Suppressor macrophage treated with lipopolysaccharide for 1 hour (primary cell): ENCODE data around the gene GCNA.
"Not testable (repeated sequence)": the region's sequence is repeated elsewhere in the genome, so short reads cannot be mapped to it uniquely, and the experiment has no call there.

Experiments
- DNase-seq, 3 donors: peaks; one replicate each; pipeline ENCODE4 v3.0.0-alpha.2; 2020 to 2022

The GCNA gene

GRCh38 chrX:71617742-71618141, 39.5 kb downstream of the GCNA start:
- no peak for DNase-seq

DNA sequence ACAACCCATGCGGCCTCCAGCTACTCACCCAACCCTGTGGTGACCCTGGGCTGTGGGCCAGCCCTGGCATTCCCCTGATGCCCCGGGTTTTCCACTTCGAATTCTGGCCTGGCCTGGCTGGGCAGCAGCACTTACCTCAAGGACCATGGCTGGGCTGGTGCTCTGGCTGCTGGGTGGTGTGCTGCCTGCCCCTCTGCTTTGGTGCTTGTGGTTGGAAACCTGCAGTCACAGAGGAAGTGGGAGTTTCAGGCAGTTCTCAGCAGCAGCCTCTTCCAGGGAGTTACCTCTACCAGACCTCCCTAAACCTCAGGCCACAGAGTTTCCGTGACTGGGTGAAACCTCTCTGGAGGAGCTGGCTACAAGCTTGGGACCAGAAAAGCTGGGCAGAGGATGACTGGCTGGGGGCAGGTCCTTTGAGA, 40.1 kb downstream of the GCNA start, which contains the start of gene CXCR3:
Gene CXCR3, minus strand, starts transcription at position 209 of the 419 bp plus-strand sequence. Its CDS starts 62 bp downstream, at position 147.
- DNase-seq: peak; percentile 55 to 77 (median 66)

DNA sequence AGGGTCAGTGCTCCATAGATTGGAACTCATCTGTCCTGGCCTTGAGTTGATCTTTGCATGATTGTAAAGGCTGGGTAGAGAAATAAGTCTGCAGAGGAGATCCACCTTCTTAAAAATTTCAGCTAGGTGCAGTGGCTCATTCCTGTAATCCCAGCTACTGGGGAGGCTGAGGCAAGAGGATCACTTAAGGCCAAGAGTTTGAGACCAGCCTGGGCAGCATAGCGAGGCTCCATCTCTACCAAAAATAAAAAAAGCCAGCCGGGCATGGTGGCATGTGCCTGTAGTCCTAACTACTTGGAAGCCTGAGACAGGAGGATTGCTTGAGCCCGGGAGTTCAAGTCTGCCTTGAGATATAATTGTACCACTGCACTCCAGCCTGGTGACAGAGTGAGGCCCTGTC, 40.5 kb downstream of the GCNA start:
- no peak for DNase-seq

DNA sequence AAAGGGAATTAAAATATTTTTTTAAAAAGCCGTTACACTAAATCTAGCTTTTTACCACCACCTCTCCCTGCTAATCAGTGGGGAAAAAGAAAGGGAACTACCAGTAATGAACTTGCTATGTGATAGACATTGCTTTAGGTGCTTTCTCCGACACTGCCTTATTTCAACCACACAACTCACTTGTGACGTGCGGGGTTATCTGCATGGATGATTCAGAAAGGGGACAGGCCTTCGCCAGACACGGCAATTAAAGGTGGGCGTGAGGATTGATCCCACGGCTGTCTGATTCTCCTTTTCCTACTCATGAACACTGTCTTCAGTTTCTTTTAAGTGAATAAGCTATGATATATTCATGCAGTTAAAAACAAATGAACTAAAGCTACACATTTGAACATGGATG, 41.0 kb downstream of the GCNA start:
- DNase-seq: peak; percentile 35 to 64 (median 57)

GRCh38 chrX:71619986-71620385, 41.7 kb downstream of the GCNA start:
- no peak for DNase-seq

- no peak for DNase-seq
Measured at GRCh38 chrX:71621603-71622002, 43.4 kb downstream of the GCNA start.

GRCh38 chrX:71622032-71622575, 43.9 kb downstream of the GCNA start:
- DNase-seq: no peak

DNA sequence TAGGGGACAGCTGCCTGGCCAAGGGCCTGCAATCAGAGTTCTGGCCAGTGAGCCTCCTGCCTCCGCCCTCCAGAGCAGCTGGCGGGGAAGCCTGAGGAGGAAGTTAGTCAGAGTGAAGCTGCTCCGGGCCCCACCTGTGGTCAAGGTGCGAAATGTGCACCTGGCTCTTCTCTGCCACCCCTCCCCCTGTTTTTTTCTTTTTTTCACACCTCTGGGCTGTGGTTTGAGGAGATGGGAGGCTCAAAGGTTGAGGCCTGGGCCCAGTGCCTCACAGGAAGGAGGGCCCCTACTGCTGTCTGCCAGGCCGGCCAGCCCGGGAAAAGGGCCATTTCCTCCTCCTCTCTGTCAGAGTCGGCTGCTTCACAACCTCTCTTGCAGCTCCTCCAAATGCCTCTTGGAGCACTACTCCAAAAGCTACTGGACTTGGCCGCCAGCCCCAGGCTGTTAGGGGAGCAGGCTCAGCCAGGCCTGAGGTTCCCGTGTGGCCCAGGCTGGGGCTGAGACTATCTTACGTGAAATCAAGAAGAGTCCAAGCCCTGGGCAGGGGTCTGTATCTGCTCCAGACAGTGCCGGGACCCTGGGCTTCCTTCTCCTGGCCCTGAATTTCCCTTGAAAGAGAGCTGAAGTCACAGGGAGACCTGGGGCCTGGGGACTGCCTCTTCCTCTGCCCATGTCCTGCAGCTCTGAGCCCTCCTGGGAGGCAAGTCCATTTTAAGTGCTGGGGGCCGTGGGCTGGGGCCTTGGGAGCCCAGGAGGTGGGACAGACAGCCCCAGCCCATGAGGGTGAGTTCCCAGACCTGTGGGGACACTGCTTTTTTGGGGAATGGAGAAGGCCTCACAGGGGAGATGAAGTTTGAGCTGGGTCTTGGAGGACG, 44.6 kb downstream of the GCNA start:
- DNase-seq: peak; percentile 23 to 37 (median 30)

DNA sequence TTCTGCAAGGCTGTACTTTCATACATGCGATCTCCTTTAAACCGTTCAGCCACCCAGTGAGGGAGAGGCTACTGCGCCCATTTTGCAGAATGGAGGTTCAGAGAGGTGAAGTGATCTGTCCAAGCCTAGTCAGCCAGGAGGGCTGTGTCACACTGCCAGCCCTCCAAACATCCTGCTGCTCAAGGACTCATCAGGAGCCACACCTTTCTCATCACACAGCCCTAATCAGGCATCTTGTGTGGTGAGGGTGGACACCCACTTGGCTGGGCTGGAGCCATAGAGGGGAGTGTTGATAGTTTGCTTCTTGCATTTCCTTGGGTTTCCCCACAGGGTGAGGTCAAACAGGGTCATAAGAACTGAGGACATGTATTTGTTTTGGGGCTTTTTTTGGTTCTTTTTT, 45.5 kb downstream of the GCNA start:
- DNase-seq: peak; percentile 28 to 44 (median 31)

DNA sequence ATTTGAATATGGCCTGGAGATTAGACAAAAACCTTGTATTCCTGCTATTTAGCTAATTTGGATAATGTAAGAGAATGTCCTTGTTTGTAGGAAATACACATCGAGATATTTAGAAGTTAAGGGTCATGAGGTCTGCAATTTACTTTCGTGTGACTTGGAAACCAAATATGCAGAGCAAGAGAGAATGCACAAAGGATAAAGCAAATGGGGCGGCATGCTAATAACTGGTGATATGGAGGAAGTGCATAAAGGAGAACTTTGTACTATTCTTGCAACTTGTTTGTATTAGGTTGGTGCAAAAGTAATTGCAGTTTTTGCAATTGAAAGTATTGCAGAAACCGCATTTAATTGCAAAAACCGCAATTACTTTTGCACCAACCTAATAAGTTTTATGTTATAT, 47.2 kb downstream of the GCNA start:
- no peak for DNase-seq

GRCh38 chrX:71626576-71626975, 48.3 kb downstream of the GCNA start:
- no peak for DNase-seq

DNA sequence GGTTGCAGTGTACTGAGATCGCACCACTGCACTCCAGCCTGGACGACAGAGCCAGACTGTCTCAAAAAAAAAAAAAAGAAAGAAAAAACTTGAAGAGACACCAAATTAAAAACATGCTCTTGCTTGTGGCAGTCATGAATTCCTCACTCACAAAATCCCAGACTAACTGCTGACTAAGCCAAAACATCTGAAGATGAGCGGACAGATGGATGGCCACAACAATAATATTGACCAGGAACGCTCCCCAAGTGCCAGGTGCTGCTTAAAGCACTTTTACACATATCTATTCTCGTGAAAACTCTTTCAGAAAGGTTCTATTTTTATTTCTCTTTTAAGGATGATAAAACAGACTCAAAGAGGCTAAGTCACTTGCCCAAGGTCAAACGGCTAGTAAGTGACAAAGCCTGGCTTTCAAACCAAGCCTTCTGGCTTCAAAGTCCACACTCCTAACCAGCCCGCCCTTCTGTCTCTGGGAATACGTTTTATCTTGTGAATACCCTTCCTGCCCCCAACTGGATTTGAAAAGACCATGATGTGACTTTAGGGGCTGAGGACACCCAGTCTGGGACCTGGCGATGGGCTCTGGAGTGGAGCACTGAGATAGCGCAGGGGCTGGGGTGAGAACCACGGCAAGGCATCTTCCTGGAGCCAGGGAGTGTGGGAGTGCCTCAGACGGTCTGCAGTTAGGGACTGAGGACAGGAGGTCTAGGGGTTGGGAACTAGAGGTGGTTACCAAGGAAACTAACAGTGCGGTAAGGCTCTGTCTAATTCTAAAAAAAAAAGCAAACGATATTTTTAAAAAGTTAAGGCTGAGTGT, 49.6 kb downstream of the GCNA start:
- no peak for DNase-seq

DNA sequence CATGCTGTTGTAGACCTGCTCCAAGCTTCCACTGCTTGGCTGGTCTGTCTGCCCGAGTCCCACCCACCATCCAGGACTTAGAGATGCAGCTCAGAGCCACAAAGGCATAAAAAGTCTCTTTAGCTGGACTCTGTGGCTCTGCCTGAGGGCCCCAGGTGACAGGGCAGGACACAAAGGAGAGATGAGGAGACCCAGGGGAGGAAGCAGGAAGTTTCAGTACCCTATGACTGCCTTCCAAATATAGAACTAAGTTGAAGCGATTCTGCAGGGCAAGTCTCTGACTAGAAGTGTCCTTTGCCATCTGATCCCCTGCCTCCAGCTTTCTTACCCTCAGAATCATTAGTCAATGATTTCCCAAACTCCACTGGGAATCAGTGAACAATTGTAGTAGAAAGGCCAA, 51.2 kb downstream of the GCNA start:
- no peak for DNase-seq

DNA sequence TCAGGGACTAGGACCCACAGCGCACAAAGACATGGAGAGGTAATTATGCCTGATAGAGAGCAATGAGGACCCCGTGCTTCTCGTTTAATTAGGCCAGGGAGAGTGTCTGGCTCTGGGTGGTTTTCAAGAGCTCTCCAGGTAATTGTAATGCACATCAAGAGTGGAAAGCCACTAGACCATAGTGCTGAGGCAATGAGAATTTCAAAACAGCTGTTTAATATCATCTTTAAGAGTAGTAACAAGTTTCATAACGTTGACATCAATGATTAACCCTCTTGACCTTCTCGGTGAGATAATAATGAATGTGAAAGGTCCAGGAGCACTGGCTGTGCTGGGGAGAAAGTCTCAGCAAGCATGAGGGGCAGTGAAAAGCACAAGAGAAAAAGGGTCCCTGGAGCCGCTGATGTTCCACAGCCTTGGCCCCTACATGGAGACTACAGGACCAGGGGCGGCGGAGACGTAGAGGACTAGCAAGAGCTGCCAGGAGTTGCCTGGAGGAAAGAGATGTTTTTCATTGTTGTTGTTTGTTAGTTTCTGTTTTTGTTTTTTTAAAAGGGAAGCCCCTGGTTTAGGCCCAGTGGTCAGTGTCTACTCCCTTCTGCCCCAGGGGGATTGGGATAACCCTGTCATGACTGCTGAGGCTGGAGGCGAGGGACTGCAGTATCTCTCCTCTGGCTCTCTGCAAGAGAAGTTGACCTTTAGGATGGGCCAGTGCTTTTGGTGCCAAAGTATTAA, 54.9 kb downstream of the GCNA start:
- no peak for DNase-seq

- no peak for DNase-seq
Measured at GRCh38 chrX:71634366-71634765, 56.1 kb downstream of the GCNA start.

DNA sequence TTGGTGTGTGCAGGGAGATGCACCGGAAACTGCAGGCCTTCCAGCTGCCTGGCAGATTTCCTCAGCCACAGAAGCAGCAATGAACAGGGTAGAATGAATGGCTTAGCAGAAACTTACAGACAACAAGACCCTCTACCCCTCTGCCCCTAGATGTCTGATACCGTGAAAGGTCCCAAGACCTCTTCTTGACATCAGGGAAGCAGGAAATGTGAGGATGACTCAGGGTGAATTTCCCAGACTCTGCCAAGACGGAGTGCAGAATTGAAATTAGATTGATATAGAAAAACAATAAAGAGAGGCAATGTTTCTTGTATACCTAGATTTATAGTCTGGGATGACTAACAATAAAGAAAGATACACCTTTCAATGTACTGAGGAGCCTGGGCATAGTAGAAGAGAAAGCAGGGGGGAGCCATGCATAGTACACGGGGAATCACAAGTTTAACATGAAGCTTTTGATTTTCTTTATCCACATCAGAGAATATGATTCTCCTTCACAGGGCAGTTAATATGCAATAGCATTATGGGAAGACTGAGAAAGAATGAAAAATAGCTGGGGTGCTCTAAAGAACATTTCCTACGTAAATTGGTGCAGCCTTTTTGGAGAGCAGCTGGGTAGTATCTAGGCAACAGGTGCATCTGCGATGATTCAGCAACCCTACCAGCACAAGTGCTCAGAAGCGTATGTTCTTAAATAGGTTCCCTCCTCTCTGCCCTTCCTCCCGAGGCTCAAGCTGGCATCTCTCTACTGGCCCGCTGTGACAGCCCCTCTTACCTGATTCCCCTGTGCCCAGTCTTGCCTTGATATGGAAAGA, 58.4 kb downstream of the GCNA start:
- DNase-seq: no peak

DNA sequence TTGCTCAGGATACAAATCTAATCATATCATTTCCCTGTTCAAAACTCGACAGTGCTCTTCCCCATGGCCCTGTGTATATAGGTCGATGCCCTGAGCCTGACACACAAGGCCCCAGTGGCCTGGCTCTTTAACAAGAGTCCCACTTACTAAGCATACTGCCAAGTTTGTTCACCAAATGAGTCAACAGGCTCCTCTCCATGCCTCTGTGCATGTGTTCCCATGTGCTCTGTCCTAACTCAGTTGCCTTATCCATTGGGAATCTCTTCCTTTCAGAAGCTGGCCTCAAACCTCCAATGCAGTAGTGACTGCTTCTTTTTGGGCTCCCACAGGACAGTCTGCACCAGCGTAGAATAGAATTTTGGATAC, 59.0 kb downstream of the GCNA start:
- DNase-seq: no peak

- DNase-seq: no peak
Measured at GRCh38 chrX:71637848-71638247, 59.6 kb downstream of the GCNA start.

GRCh38 chrX:71638409-71638808, 60.2 kb downstream of the GCNA start:
- no peak for DNase-seq

- no peak for DNase-seq
Measured at GRCh38 chrX:71640002-71640401, 61.8 kb downstream of the GCNA start.

DNA sequence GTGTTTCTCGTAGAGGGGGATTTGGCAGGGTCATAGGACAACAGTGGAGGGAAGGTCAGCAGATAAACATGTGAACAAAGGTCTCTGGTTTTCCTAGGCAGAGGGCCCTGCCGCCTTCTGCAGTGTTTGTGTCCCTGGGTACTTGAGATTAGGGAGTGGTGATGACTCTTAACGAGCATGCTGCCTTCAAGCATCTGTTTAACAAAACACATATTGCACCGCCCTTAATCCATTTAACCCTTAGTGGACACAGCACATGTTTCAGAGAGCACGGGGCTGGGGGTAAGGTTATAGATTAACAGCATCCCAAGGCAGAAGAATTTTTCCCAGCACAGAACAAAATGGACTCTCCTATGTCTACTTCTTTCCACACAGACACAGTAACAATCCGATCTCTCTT, 66.2 kb downstream of the GCNA start:
- not testable (repeated sequence) for DNase-seq
